Activated CD4-positive, alpha-beta T cell treated with anti-CD3 and anti-CD28 coated beads, Interleukin-2, amount 50 U/mL, for 24 hours (primary cell): ENCODE measurements around the gene HOXD3.

ENCODE experiments used
- DNase-seq, 2 donors: peaks; one replicate each; pipeline ENCODE4 v3.0.0-alpha.2; 2020; ENCODE audit warnings: low read depth in 1 of 2, low spot score in 1 of 2

The HOXD3 gene

GRCh38 chr2:176148751-176149421, 8.2 kb upstream of the HOXD3 start:
- no peak for DNase-seq

- no peak for DNase-seq
These were observed 7.6 kb upstream of the HOXD3 start for GRCh38 chr2:176149481-176149938.

- DNase-seq = no peak
These were observed 7.0 kb upstream of the HOXD3 start for GRCh38 chr2:176149939-176150583.

GRCh38 chr2:176150584-176151441, 6.3 kb upstream of the HOXD3 start:
- DNase-seq = no peak

DNA sequence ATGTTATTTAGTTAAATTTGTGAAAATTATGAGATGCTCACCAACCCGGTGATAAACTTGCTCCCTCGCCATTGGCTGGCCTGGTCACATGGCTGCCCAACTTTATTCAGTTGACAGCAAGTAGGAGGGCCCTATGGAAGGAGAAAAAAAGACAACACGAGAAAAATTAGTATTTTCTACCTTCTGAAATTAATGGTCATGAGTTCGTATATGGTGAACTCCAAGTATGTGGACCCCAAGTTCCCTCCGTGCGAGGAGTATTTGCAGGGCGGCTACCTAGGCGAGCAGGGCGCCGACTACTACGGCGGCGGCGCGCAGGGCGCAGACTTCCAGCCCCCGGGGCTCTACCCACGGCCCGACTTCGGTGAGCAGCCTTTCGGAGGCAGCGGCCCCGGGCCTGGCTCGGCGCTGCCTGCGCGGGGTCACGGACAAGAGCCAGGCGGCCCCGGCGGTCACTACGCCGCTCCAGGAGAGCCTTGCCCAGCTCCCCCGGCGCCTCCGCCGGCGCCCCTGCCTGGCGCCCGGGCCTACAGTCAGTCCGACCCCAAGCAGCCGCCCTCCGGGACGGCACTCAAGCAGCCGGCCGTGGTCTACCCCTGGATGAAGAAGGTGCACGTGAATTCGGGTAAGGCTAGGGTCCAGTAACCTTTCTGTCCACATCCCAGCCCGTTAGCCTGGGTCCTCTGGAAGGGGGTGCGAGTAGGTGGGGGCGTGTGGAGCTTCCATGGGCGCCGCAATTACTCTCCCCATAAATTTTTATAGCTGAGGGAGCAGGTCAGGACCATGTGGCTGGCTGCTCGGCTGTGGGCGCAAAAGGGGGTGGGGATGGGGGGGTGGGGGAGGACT, 5.4 kb upstream of the HOXD3 start, which contains the start of gene HOXD4:
Gene HOXD4, plus strand, starts transcription at position 109 of the 846 bp plus-strand sequence. Its CDS starts 84 bp downstream, at position 193.
- DNase-seq = no peak

DNA sequence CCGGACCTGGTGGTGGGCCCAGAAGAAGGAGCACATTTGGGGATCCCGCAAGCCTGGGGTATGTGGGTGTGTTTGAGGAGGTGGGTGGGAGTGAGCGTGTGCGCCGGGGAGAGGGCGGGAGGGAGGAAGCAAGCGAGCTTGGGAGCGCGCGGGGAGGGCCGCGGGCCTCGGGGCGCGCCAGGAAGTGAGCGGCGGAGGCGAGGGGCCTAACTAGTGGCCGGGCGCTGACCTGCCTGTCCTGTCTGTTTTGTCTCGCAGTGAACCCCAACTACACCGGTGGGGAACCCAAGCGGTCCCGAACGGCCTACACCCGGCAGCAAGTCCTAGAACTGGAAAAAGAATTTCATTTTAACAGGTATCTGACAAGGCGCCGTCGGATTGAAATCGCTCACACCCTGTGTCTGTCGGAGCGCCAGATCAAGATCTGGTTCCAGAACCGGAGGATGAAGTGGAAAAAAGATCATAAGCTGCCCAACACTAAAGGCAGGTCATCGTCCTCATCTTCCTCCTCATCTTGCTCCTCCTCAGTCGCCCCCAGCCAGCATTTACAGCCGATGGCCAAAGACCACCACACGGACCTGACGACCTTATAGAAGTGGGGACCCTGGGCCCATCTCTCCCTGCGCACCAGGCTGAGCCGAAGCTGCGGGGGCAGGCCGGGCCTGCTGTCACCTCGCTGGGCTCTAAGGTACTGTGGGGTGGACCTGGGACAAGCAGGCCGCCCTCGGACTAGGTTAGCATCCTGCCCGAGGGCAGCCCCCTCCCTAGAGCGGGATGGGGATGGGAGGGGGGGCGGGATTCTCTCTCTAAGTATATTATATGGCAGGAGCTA, 4.5 kb upstream of the HOXD3 start:
- no peak for DNase-seq

GRCh38 chr2:176154576-176155252, 2.4 kb upstream of the HOXD3 start:
- no peak for DNase-seq

DNA sequence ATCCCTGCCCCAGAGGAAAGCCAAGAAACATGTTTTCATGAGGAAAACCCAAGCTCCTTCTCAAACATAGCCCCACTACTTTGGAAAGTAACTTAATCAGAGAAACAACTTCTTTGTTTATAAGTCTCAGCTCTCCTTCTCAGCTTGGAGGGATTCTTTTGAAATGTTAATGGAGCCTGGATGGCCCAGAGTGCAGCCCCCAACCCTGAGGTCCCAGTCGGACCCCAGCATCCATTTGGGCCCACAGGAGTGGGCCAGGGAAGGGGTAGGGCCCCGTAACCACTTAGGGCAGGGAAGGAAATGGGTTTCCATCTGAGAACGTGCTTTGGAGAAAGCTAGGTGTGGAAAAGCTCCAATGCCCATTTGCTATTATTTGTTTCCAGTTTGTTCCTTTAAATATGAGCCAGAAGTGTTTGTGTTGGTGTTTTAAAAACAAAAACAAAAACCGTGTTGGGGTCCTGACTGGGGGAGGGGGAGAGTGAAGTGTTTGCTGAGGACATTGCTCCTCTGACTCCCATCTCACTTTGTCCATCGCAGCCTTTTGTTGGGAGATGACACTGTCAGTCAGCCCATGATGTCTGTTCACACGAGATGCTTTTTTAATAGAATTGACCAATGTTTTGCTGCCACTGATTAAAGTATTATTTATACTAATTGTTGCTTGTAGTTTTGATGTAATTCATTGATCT, 1.6 kb upstream of the HOXD3 start:
- no peak for DNase-seq

DNA sequence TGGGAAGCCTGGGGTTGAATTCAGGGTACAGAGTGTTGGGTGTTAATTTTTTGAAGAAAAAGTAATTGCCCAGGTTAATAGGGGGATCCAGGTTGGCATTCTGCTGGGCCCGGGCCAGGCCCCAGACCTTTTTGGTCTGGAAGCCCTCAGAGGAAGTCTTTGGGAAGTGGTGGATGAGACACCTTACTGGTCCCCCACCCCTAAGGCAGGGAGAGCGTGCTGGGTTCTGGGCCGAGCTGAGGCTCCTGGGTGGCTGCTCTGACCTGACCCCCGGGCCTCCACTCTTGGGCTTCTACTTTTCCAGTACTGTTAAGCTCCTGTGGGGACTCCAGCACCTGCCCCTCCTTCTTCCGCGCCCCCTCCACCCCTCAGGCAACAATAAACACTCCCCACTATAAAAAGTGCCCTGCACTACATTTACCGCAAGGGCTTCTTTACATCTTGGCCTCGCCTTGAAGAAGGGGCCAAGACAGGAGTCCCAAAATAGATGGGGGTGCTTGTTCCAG, 753 bp upstream of the HOXD3 start:
- DNase-seq = no peak

- DNase-seq = no peak
These were observed 535 bp downstream of the HOXD3 start for GRCh38 chr2:176157499-176158185.

DNA sequence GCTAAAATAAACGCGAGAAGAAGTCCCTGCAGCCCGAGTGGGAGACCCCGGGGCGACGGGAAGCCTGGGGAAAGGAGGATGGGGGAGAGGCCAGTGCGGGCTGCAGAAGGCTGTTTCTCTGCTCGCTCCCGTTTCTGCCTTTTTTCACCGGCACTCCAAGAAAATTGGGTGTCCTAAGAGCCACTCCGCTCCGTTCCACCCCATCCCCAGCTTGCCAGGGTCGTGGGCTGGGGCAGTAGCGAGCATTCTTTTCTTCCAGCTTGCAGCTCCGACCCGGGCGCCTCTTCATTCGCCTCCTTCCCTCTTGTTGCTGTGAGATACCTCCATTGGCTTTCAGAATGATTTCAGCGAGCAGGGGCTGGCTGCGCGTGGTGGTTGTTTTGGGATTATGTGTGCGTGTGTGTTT, 1.1 kb downstream of the HOXD3 start:
- DNase-seq = no peak

GRCh38 chr2:176158855-176159662, 2.0 kb downstream of the HOXD3 start:
- no peak for DNase-seq

- no peak for DNase-seq
These were observed 2.6 kb downstream of the HOXD3 start for GRCh38 chr2:176159663-176160250.

DNA sequence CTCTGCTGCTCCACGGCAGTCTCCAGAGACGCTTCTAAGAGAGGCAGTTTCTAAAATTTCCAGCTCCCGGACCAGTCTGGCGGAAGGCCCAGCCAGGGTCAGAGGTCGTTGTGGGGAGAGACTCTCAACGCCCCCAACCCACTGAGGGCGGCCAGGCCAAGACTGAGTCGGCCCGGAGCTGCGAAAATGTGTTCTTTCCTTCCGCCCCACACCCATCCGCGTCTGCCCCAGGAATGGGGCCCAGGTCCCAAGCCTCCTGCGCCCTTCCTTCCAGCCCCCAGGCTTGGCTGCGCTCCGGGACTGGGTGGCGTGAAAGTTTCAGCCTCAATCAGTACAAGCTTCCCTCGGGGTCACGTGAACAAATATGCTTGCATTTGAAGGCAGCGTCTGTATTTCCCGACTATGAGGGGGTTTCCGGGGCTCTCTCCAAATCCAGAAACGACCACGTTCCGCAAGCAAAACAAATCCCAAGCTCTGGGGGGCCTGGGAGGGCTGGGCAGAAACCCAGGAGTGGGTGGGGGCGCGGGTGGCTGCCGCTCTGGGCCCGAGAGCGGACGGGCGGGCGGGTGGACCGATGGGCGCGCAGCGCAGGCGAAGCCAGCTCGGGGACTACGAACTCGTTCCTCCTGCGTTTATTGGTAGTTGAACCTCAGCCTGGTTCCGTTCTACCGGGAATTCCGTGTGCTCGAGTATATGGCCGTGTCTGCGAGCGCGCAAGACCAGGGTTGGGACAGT, 3.3 kb downstream of the HOXD3 start:
- no peak for DNase-seq

DNA sequence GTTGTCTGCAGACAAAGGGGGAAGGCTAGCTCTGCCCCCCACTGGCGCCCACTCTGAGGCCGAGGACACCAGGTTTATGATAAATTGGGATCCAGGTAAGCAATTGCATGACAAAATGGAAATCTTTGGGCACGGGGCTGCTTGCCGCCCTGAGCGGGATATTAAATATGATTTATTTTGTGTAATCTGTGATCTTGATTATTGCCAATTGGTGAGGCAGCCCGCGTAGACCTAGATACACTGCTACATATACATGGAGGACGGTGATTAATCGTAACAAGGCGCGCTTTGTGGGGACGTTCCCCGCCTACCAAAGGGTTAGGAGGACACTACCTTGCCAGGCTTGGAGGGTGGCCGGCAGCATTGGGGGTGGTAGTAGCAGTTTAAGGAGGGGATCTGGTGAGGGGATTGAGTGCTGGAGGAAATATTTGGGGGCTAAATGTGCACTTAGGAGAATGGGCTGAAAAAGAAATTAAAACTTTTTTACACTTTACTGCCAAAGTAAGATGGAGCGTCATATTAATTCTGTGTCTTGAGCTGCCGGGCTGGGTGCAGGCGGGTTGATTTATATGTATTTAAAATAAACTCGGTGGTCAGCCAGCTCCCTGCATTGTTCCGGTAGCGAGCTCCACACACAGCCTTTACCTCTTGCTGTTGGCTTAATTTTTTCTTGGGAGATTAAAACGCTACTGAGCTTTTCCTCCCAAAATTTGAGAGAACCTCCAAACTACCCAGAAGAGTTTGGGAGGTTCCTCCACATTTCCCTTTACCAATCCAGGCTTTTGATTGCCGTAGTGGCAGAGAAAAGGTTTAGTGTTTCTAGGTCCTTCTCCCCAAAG, 4.1 kb downstream of the HOXD3 start:
- no peak for DNase-seq
